GM12878 (cell line): ENCODE results near the gene TTLL7. TPM values are rescaled to one million over a fixed set of nuclear protein-coding genes. Genes with fewer than 3 reads are reported as not detected.

Experiments used
- ATAC-seq: fragments of 200-7000 bp; cut with Tn5 transposase; 3 replicates; pipeline ENCODE4 v1.9.1; 2020; ENCODE audit warnings: mild to moderate bottlenecking, moderate library complexity
- BruUV-seq: library from RNA; stranded (reverse); fragments of 400-500 nt; replicated peaks from 2 replicates; lab custom pipeline; 2021; lab: Mats Ljungman, UMichigan
- CTCF ChIA-PET: fragments of 300-600 bp; sonication (Branson Sonifier 250); formaldehyde crosslinking; extraction: SDS; loops from one replicate; lab custom pipeline; 2021; ENCODE audit warnings: inconsistent platforms; lab: Yijun Ruan, JAX
- POLR2A ChIA-PET: fragments of 350-600 bp; formaldehyde crosslinking; extraction: SDS; loops from one replicate; lab custom pipeline; 2021; ENCODE audit warnings: inconsistent platforms; lab: Charles Lee
- RAD21 ChIA-PET: fragments of 300-600 bp; sonication (Branson Sonifier 250); formaldehyde crosslinking; loops from one replicate; lab custom pipeline; 2023; ENCODE audit warnings: antibody characterized with exemption; ENCODE audit not compliant: unreplicated experiment; lab: Charles Lee
- SMC1A ChIA-PET: fragments of 300-600 bp; sonication (Branson Sonifier 250); formaldehyde crosslinking; loops from one replicate; lab custom pipeline; 2023; ENCODE audit not compliant: unreplicated experiment, uncharacterized antibody; lab: Charles Lee
- DNase-seq: peaks from one replicate; pipeline ENCODE4 v3.0.0-alpha.2; 2011; ENCODE audit warnings: low read depth, low spot score
- FAIRE-seq: peaks from 3 replicates; lab custom pipeline; 2011; peaks lifted over from hg19 to GRCh38; lab: Jason Lieb, UNC
- H2AFZ ChIP-seq: 2 replicates; pipeline ENCODE4 v1.6.0; 2011; ENCODE audit warnings: low read depth, low read length, control low read depth; ENCODE audit not compliant: control insufficient read depth
- H3K27ac ChIP-seq: 2 replicates; pipeline ENCODE4 v1.5.1; 2011; ENCODE audit warnings: control low read depth; ENCODE audit not compliant: control insufficient read depth, insufficient read depth
- H3K27me3 ChIP-seq, 2 experiments: replicated peaks in 1 of 2; 2 replicates each; pipeline versions ENCODE4 v1.6.0 to v1.6.1; 2011; ENCODE audit warnings: low read length in 1 of 2; ENCODE audit not compliant: control insufficient read depth in 2 of 2, insufficient read depth in 2 of 2
- H3K36me3 ChIP-seq, 2 experiments: 2 replicates each; pipeline ENCODE4 v1.5.1; 2011; ENCODE audit warnings: low read length in 1 of 2; ENCODE audit not compliant: control insufficient read depth in 2 of 2, insufficient read depth in 2 of 2
- H3K4me1 ChIP-seq: 2 replicates; pipeline ENCODE4 v1.6.1; 2011; ENCODE audit warnings: mild to moderate bottlenecking, low read length, moderate library complexity, mixed read lengths; ENCODE audit not compliant: control insufficient read depth, insufficient read depth
- H3K4me2 ChIP-seq: 2 replicates; pipeline ENCODE4 v1.6.0; 2011; ENCODE audit warnings: control low read depth; ENCODE audit not compliant: control insufficient read depth, insufficient read depth
- H3K4me3 ChIP-seq: fragments of 200-600 bp; sonication (generic); 2 replicates; pipeline ENCODE4 v1.5.1; 2016
- H3K79me2 ChIP-seq: 2 replicates; pipeline ENCODE4 v1.6.0; 2011; ENCODE audit warnings: low read length; ENCODE audit not compliant: control insufficient read depth, insufficient read depth
- H3K9ac ChIP-seq: 2 replicates; pipeline ENCODE4 v1.8.0; 2011; ENCODE audit warnings: low read length, control low read depth, mixed read lengths; ENCODE audit not compliant: control insufficient read depth, insufficient read depth
- H3K9me3 ChIP-seq: replicated peaks from 3 replicates; pipeline ENCODE4 v1.5.1; 2011; ENCODE audit warnings: mild to moderate bottlenecking, low read length; ENCODE audit not compliant: control insufficient read depth, insufficient read depth
- H4K20me1 ChIP-seq: 2 replicates; pipeline ENCODE4 v1.6.0; 2011; ENCODE audit not compliant: control insufficient read depth, insufficient read depth
- ASH2L ChIP-seq: fragments of 300-600, 200-600 bp; sonication (generic); IDR thresholded peaks from 2 replicates; pipeline ENCODE4 v1.6.1; 2017; ENCODE audit warnings: low read depth, mild to moderate bottlenecking, borderline replicate concordance
- ATF7 ChIP-seq: fragments of 450-650 bp; IDR thresholded peaks from 2 replicates; pipeline ENCODE4 v1.6.1; 2016; ENCODE audit warnings: low read depth, mild to moderate bottlenecking
- BHLHE40 ChIP-seq, 2 experiments: fragments of 450-650 bp in 1 of 2; IDR thresholded peaks; 2 replicates each; pipeline ENCODE4 v1.6.1; 2011 to 2017; ENCODE audit warnings: low read depth in 2 of 2, borderline replicate concordance in 1 of 2, improper control_type of control experiment in 1 of 2, low read length in 1 of 2, mild to moderate bottlenecking in 1 of 2
- CHD2 ChIP-seq: IDR thresholded peaks from 2 replicates; pipeline ENCODE4 v1.6.1; 2011; ENCODE audit warnings: low read depth, low read length, improper control_type of control experiment, borderline replicate concordance
- E2F8 ChIP-seq: fragments of 450-650 bp; IDR thresholded peaks from 2 replicates; pipeline ENCODE4 v1.6.1; 2018; ENCODE audit warnings: mild to moderate bottlenecking, low read depth, moderate library complexity; ENCODE audit not compliant: partially characterized antibody
- HCFC1 ChIP-seq: fragments of 150-350 bp; IDR thresholded peaks from 2 replicates; pipeline ENCODE4 v1.6.1; 2014; ENCODE audit warnings: low read length
- IKZF2 ChIP-seq, 2 experiments: fragments of 450-650 bp; IDR thresholded peaks; 2 replicates each; pipeline ENCODE4 v1.6.1; 2017; ENCODE audit warnings: mild to moderate bottlenecking in 2 of 2, moderate library complexity in 2 of 2
- KAT2A ChIP-seq: conservative IDR thresholded peaks from 2 replicates; pipeline ENCODE4 v1.6.1; 2011; ENCODE audit warnings: low read depth, low read length; ENCODE audit not compliant: control insufficient read depth
- KLF5 ChIP-seq: fragments of 450-650 bp; IDR thresholded peaks from 2 replicates; pipeline ENCODE4 v1.6.1; 2014; ENCODE audit warnings: mild to moderate bottlenecking; ENCODE audit not compliant: partially characterized antibody
- MLLT1 ChIP-seq: fragments of 450-650 bp; IDR thresholded peaks from 2 replicates; pipeline ENCODE4 v1.6.1; 2016; ENCODE audit warnings: mild to moderate bottlenecking
- RB1 ChIP-seq: fragments of 450-650 bp; formaldehyde crosslinking; IDR thresholded peaks from 2 replicates; pipeline ENCODE4 v1.6.1; 2017; ENCODE audit warnings: mild to moderate bottlenecking, borderline replicate concordance
- SREBF1 ChIP-seq: IDR thresholded peaks from 2 replicates; pipeline ENCODE4 v1.6.1; 2012; ENCODE audit warnings: mild to moderate bottlenecking, low read length
- SREBF2 ChIP-seq: IDR thresholded peaks from 2 replicates; pipeline ENCODE4 v1.6.1; 2012; ENCODE audit warnings: mild to moderate bottlenecking, low read length
- STAT3 ChIP-seq: IDR thresholded peaks from 2 replicates; pipeline ENCODE4 v1.6.1; 2011; ENCODE audit warnings: low read depth, low read length, improper control_type of control experiment
- YY1 ChIP-seq: IDR thresholded peaks from 2 replicates; pipeline ENCODE4 v1.6.1; 2011; ENCODE audit warnings: low read depth, mild to moderate bottlenecking, low read length
- ZNF207 ChIP-seq: fragments of 450-650 bp; IDR thresholded peaks from 2 replicates; pipeline ENCODE4 v1.6.1; 2014; ENCODE audit warnings: antibody characterized with exemption, mild to moderate bottlenecking, borderline replicate concordance
- WGBS: methylation state at CpG from one replicate; pipeline ENCODE4 v1.1.6; 2016; ENCODE audit warnings: low lambda C conversion rate; ENCODE audit not compliant: insufficient replicate concordance, insufficient coverage; ENCODE audit errors: missing lambda C conversion rate; 5-methylcytosine and 5-hydroxymethylcytosine counted together
- in situ Hi-C: fragments of 300-500 bp; cut with MboI; formaldehyde crosslinking; loops from 9 replicates; pipeline ENCODE4 v1.14.3; 2018; ENCODE audit warnings: mixed read lengths
- intact Hi-C: fragments of 100-400 bp; cut with micrococcal nuclease; formaldehyde crosslinking; loops from one replicate; pipeline ENCODE4 v1.14.2; 2022; ENCODE audit not compliant: unreplicated experiment
- polyA plus RNA-seq, 11 experiments: library from polyadenylated mRNA; depleted of rRNA in 4 of 11; unstranded in 6 of 11; stranded (reverse) in 5 of 11; fragments of >200 nt; fragmentation: Nextera tagmentation in 4 of 11; fragmentation: Illumina TruSeq in 1 of 11; extraction: Ambion mirVana in 4 of 11; extraction: Trizol in 1 of 11; gene quantifications; 1 replicate in 1 of 11; 2 replicates in 10 of 11; pipeline versions ENCODE4 v1.2.1 to v1.2.3, GENCODE V29; 2011 to 2016; ENCODE audit warnings: inconsistent platforms in 2 of 11, missing spikeins in 2 of 11, low read depth in 1 of 11
- total RNA-seq, 4 experiments: library from RNA; depleted of rRNA in 3 of 4; stranded (reverse); fragments of >200 nt in 3 of 4; fragmentation: Illumina TruSeq in 1 of 4; extraction: Trizol in 1 of 4; gene quantifications; 2 replicates each; pipeline versions ENCODE4 v1.2.1 to v1.2.3, GENCODE V29; 2013 to 2021

The TTLL7 gene
- total and polyA plus RNA-seq, 10 of the 15 experiments (the other 5 are each of a cell fraction or from before 2014, with no cell fraction given) = 0.03 to 1.4 (median 0.61) TPM

GRCh38 chr1:83995649-83996048 lies 3.3 kb downstream of the TTLL7 start:
- intact Hi-C loops = no loop called here
- Histone ChIP-seq H3K79me2 (no peaks in the 10 kb centered on the region), H3K27ac (no peak overlapping the region), H2AFZ (no peak overlapping the region), H3K27me3 (no peaks in the 10 kb centered on the region; a peak in 2 of 4 replicates), H3K36me3 (no peaks in the 10 kb centered on the region), H3K9ac (no peak overlapping the region), H4K20me1 (no peaks in the 10 kb centered on the region), H3K9me3 (no peaks in the 10 kb centered on the region), H3K4me3 (no peak overlapping the region), H3K4me2 (no peak overlapping the region), H3K4me1 (no peaks in the 10 kb centered on the region)
- RAD21 ChIA-PET = no interaction called here
- POLR2A ChIA-PET = no interaction called here
- 41% methylated on average over 1 of the region's 1 CpG for WGBS
- SMC1A ChIA-PET = no interaction called here
- ATAC-seq (no peak), DNase-seq (no peak), FAIRE-seq (no peak)
- BruUV-seq = no TSS peak
- no peak for TF ChIP-seq SREBF1
- TF ChIP-seq ATF7 = peak; percentile 47; the same call in 1 of the 2 replicates
- in situ Hi-C loops = no loop called here
- CTCF ChIA-PET = no interaction called here

- Histone ChIP-seq H3K79me2 (no peaks in the 10 kb centered on the region), H3K36me3 (no peaks in the 10 kb centered on the region), H3K27ac (no peak overlapping the region), H3K4me2 (no peak overlapping the region), H3K4me1 (no peaks in the 10 kb centered on the region), H2AFZ (no peak overlapping the region), H3K9ac (no peak overlapping the region), H3K4me3 (no peak overlapping the region), H3K27me3 (no peaks in the 10 kb centered on the region; a peak in 1 of 4 replicates), H4K20me1 (no peaks in the 10 kb centered on the region), H3K9me3 (no peaks in the 10 kb centered on the region)
- 0% methylated on average over 1 of the region's 1 CpG for WGBS
- in situ Hi-C loops = no loop called here
- TF ChIP-seq ZNF207 = no peak
- no peak for TF ChIP-seq CHD2
- no peak for TF ChIP-seq KLF5
- no peak for TF ChIP-seq MLLT1
- no peak for TF ChIP-seq KAT2A
- no peak for TF ChIP-seq HCFC1
- TF ChIP-seq BHLHE40 (IDR thresholded peaks at IDR 0.05; ENCODE audit: borderline replicate concordance in 1 of 2, low read depth in 2 of 2, low read length in 1 of 2) = no peak
- no peak for TF ChIP-seq E2F8
- no peak for TF ChIP-seq YY1
- no peak for TF ChIP-seq SREBF2
- no peak for TF ChIP-seq IKZF2 (IDR thresholded peaks at IDR 0.05)
- TF ChIP-seq RB1 = no peak
- TF ChIP-seq ASH2L = no peak
- TF ChIP-seq STAT3 = no peak
- intact Hi-C loops = no loop called here
- FAIRE-seq = no peak
- ChIA-PET CTCF (no interaction called here), POLR2A (no interaction called here), RAD21 (no interaction called here), SMC1A (no interaction called here)
- BruUV-seq = no TSS peak
- no peak for ATAC-seq
- no peak for DNase-seq
Measured at GRCh38 chr1:83994111-83994510, 4.8 kb downstream of the TTLL7 start.
